Stimulated activated CD4-positive, alpha-beta T cell treated with anti-CD3 and anti-CD28 coated beads, Interleukin-4, amount 100 ng/mL, for 1 hour (primary cell): ENCODE measurements around the gene ZBTB7A.

ENCODE experiments used
- DNase-seq: peaks from one replicate; pipeline ENCODE4 v3.0.0-alpha.2; 2020

Gene ZBTB7A

GRCh38 chr19:4034048-4035017 is 32.4 kb downstream of the ZBTB7A start:
- DNase-seq, result no peak

DNA sequence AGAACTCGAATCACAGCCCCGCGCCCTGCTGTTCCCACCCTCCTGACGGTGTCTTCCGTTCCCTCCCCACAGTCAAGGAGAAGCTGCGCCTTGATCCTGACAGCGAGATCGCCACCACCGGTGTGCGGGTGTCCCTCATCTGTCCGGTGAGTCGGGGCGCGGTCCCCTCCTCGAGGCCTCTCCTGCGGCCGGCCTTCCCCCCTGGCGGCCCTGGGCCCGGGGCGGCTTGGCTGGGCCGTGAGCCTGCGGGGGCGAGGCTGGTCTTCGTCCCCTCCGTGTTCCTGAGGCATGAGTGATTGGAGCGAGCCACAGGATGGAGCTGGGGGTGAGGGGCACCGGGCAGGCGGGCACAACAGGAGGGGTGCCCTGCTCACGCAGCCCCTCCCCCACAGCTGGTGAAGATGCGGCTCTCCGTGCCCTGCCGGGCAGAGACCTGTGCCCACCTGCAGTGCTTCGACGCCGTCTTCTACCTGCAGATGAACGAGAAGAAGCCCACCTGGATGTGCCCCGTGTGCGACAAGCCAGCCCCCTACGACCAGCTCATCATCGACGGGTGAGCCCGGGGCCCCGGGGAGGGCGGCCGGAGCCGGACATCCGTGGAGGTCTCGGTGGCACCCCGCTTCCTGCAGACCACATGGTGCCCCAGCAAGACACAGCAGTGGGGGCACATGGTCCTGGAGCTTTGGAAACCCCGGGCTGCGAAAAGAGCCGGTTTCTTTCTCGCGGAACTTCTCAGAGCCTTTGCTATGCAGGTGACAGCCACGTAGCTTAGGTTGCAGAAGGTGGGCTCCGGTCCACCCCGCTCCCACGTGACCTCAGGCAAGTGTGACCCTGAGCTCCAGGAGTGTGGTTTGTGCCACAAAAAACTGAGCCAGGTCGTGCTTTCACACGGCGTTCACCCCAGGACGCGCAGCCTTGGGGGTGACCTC is 33.4 kb downstream of the ZBTB7A start:
- no peak for DNase-seq

DNA sequence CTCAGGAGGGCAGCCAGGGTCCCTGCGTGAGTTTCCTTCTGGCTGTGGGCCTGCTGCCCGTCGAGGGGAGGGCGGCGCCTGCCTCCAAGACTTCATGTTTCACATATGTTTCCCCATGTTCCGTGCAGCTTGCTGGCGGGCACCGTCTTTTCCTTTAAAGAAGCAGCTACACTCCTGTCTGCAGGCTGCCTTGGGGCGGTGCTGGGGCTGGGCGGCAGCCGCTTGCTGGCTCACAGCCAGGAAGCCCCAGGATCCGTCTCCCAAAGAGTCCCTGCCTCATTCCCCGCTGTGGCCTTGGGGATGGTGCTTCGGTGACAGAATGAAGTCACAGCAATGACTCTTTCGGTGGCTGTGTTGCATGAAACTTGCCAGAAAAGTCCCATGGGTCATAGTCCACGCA is 34.3 kb downstream of the ZBTB7A start:
- DNase-seq, result no peak

GRCh38 chr19:4031420-4031819 is 35.3 kb downstream of the ZBTB7A start:
- DNase-seq, result no peak

- no peak for DNase-seq
These were observed 35.7 kb downstream of the ZBTB7A start for GRCh38 chr19:4030981-4031380.

DNA sequence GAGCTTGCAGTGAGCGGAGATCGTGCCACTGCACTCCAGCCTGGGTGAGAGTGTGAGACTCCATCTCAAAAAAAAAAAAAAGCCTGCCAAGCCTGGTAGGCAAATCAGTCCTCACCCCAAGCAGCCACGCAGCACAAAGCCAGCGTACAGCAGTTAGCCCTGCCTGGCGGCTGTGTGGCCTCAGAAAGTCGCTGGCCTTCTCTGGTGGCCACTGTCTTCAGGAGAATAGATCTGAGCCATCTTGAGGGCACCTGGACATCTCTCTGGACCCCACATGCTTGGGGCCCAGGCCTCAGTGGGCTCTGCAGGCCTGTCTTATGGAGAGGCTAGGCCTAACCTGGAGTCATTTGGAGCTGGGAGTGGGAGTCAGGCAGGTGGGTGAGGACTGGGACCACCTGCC is 36.1 kb downstream of the ZBTB7A start:
- no peak for DNase-seq

DNA sequence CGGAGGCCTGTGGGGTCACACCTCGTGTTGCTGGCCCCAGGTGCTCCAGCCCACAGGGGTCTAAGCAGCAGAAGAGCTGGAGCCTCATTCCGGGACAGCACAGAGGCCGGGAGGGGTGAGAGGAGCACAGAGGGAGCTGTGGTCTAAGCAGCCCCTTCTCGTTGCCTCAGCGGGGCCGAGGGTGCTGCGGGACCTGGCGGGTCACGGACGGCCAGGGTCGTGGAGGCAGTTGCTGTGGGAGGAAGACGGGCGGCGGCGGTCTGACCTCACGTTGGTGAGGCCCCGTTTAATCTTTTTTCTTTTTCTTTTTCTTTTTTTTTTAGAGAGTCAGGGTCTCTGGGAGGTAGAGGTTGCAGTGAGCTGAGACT is 37.5 kb downstream of the ZBTB7A start:
- DNase-seq, result no peak

DNA sequence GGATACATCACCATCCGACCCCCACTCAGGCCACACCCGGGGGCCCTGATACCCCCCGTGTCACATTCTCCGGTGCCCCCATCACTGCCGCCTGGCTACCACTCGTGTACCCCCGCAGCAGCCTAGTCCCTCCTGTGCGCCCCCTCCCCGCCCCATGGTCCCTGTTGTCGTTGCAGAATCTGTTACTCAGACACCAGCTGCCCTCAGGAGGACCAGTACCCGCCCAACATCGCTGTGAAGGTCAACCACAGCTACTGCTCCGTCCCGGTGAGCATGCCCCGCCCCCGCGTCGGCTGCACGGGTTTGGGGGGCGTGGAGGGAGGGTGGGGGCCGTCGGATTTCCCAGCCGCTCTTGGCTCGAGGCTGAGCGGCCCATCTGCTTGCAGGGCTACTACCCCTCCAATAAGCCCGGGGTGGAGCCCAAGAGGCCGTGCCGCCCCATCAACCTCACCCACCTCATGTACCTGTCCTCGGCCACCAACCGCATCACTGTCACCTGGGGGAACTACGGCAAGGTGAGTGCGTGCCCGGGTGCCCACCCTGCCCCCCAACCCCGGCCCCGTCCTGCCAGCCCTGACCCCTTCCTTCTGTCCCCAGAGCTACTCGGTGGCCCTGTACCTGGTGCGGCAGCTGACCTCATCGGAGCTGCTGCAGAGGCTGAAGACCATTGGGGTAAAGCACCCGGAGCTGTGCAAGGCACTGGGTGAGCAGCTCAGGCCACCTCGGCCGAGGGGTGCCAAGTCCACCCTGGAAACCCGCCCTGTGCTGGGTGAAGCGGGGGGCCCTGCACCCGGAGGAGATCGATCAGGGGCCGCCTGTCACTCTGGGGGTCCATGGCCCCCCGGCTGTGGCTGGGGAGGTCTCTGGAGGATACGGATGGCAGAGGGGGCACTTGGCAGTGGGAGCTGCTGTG is 38.1 kb downstream of the ZBTB7A start:
- DNase-seq, result no peak

DNA sequence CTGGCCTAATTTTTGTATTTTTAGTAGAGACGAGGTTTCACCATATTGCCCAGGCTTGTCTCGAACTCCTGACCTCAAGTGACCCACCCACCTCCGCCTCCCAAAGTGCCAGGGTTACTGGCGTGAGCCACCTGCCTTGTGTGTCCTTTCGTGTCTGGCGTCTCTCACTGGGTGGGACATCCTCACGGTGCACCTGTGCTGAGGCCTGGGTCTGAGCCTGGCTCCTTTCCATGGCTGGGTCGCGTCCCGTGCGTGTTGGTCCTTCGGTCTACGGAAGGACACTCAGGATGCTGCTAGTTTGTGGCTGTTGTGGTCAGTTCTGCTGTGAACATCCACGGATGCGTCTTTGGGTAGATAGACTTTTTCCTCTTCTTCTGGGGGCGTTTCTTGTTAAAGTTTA is 39.6 kb downstream of the ZBTB7A start:
- DNase-seq, result no peak

DNA sequence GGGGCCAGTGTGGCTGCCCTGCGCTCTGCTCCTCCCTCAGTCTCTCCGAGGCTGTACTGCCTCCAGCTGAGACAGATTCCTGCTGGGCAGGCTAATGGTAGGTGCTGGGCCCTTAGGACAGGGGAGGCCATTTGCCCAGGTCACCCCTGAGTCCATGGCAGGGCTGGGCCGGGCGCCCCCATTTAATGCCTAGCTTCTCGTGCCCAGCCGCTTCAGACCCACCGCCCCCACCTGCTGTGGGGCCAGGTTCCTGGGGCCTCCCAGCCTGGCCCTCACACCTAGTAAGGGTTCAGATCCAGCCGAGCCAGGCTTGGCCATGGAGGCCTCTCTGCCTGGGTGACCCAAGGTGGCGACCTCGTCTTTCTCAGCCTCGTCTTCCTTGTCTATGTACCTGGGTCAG is 41.4 kb downstream of the ZBTB7A start:
- DNase-seq, result no peak

DNA sequence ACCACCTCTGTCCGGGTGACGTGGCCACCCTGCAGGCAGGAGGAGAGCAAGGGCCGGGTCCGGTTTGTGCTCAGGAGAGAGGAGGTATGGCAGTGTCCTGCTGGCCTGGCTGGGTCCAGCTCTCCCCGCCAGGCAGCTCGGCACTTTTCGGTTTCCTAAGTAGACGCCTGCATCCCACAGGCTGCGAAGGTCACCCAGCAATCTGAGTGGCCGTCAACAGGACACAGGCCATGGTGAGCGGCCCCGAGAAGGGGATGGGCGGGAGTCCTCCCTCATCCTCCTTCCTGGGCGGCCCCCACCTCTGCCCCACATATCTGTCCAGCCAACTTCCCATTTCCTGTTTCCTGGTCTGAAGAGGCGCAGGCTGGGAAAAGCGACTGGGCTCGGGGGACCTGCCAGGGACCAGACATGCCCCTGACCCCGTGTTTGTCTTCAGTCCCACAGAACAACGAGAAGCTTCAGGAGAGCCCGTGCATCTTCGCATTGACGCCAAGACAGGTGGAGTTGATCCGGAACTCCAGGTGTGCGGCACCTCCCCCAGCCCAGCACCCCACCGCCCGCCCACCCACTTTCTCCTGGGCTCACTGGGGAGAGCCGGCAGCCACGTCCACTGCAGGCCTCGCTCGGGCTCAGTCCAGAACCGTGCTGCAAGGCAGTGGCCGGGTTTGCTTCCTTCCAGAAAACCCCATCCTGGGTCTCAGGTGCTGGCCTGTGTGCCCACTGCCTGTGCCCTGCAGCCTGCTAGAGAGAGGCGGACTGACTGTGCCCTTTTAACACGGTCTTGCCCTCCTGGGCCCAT is 42.9 kb downstream of the ZBTB7A start:
- no peak for DNase-seq

DNA sequence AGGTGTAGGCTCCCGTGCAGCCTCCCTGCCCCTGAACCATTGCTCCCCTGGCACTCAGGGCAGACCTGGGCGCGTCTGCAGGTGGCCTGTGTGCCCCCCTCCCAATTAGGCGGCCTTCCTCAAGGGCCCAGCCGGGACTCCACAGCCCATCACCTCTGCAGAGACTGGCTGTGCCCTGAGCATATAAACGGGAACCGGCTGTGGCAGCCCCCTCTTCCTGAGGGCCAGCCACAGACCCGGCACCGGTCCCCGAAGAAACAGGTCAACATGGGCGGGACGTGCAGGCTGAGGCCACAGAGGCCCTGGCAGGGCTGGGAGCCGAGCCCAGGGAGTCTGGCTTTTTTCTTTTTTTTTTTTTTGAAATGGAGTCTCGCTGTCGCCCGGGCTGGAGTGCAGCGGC is 47.1 kb downstream of the ZBTB7A start:
- no peak for DNase-seq

GRCh38 chr19:4018775-4019504 is 47.8 kb downstream of the ZBTB7A start:
- no peak for DNase-seq

DNA sequence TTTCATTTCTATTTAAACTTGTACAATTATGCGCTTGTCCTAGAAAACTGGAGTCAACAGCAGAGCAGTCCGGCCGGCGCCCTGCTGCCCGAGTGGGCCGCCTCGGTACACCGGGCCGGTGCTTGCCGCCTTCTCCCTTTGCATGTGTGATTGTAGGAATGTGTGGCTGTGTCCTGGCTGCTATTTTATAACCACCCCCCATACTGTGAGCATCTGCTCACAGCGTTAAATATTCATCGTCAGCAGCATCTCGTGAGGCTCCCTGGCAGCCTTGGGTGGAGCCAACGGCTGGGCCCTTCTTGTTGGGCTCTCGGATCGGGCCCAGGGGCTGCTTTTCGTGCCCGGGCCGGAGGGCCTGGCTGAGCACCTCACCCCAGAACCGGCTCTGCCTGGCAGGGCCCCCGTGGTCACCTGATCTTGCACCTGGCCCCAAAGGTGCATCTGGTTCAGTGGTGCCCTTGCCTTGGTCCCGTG is 48.5 kb downstream of the ZBTB7A start:
- no peak for DNase-seq

DNA sequence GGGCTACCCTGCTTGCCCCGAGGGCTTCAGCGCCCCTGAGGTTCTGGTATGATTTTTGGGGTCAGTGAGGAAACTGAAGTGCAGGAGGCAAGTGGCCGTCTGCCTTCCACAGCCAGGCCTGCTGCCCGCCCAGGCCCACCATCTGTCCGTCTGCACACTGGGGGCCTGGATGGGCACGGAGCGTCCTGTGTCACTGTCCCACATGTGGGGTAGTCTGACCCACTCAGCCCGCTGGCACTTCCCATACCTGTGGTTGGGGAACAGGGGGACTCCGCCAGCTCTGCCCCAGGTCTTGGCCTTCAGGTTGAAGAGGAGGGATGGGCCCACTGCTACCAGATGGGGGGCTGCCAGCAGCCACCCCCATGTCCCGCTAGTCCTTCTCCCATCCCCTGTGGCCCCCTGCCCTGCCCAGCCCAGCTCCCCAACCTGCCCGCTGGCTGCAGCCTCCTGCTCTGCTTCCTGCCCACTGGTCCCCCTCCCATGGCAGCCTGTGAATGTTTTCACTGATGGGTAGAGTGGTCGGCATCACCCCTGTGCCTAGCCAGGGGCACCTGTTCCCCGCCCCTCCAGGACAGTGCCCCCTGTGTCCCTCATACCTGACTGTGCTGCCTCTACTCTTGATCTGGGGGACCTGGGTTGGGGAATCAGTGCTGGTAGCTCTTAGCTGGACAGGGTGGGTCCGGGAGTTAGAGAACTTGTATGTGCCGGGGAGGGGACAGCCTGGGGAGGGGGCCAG is 49.6 kb downstream of the ZBTB7A start:
- no peak for DNase-seq

DNA sequence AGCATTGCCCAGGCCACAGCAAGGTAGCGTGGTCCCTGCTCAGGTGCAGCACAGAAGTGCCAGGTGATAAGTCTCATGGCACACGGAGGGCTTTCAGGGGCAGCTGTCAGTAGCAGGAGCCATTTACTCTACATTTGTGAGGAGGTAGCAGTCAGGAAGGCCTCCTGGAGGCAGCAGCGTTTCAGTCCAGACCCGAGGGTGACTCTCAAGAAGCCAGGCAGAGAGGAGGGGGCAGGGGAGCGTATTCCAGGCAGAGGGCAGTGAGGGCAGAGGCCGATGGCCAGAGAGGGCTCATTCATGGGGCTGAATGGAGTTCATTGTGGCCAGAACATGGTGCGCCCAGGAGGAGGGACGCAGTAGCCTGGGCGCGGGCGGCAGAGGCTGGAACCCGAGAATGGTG is 50.2 kb downstream of the ZBTB7A start:
- DNase-seq, result no peak

GRCh38 chr19:4015705-4016402 is 50.8 kb downstream of the ZBTB7A start:
- DNase-seq, result no peak

GRCh38 chr19:4014541-4015491 is 51.9 kb downstream of the ZBTB7A start:
- peak; percentile 52 for DNase-seq
